Dedifferentiated amniotic fluid mesenchymal stem cell (primary cell): ENCODE results near the gene CARHSP1.
A peak's percentile ranks its signal among the peaks of the same experiment; 100 is the strongest.
"Not testable (repeated sequence)": the region's sequence is repeated elsewhere in the genome, so short reads cannot be mapped to it uniquely, and the experiment has no call there.

Source experiments
- DNase-seq: peaks from one replicate; pipeline ENCODE4 v3.0.0-alpha.2; 2016; ENCODE audit errors: extremely low spot score

The CARHSP1 gene

GRCh38 chr16:8868416-8869211 lies at the start of gene CARHSP1:
TSS of gene CARHSP1 (minus strand) at chr16:8869006. CDS start at chr16:8859328, 9,678 bp downstream.
- DNase-seq, result peak; percentile 78

- DNase-seq, result not testable (repeated sequence)
These were observed 48.5 kb upstream of the CARHSP1 start for GRCh38 chr16:8917336-8917735.

GRCh38 chr16:8916541-8917225 lies 47.9 kb upstream of the CARHSP1 start:
- DNase-seq, result no peak

GRCh38 chr16:8915722-8916301 lies 47.0 kb upstream of the CARHSP1 start:
- DNase-seq, result no peak

- no peak for DNase-seq
These were observed 45.3 kb upstream of the CARHSP1 start for GRCh38 chr16:8914098-8914497.

GRCh38 chr16:8912793-8913192 lies 44.0 kb upstream of the CARHSP1 start:
- no peak for DNase-seq

- no peak for DNase-seq
These were observed 42.0 kb upstream of the CARHSP1 start for GRCh38 chr16:8910811-8911210.

GRCh38 chr16:8908810-8909468 lies 40.1 kb upstream of the CARHSP1 start:
- DNase-seq, result no peak

- DNase-seq, result no peak
These were observed 38.3 kb upstream of the CARHSP1 start for GRCh38 chr16:8907096-8907495.

- no peak for DNase-seq
These were observed 37.2 kb upstream of the CARHSP1 start for GRCh38 chr16:8905795-8906591.

GRCh38 chr16:8905168-8905762 lies 36.5 kb upstream of the CARHSP1 start:
- no peak for DNase-seq

GRCh38 chr16:8904018-8904430 lies 35.2 kb upstream of the CARHSP1 start:
- no peak for DNase-seq

GRCh38 chr16:8903004-8903403 lies 34.2 kb upstream of the CARHSP1 start:
- no peak for DNase-seq

GRCh38 chr16:8901320-8901861 lies 32.6 kb upstream of the CARHSP1 start:
- DNase-seq, result no peak

- no peak for DNase-seq
These were observed 31.5 kb upstream of the CARHSP1 start for GRCh38 chr16:8900343-8900742.

- DNase-seq, result no peak
These were observed 31.0 kb upstream of the CARHSP1 start for GRCh38 chr16:8899709-8900317.

- DNase-seq, result no peak
These were observed 30.0 kb upstream of the CARHSP1 start for GRCh38 chr16:8898660-8899318.

GRCh38 chr16:8894736-8895334 lies 26.0 kb upstream of the CARHSP1 start:
- DNase-seq, result no peak

GRCh38 chr16:8893976-8894690 lies 25.3 kb upstream of the CARHSP1 start:
- DNase-seq, result no peak
